HFFc6 (cell line): ENCODE data around the gene DIPK1A. TPM values are rescaled to one million over a fixed set of nuclear protein-coding genes. Genes with fewer than 3 reads are reported as not detected.
A peak's percentile ranks its signal among the peaks of the same experiment; 100 is the strongest.

Experiments used
- DNase-seq: peaks from one replicate; pipeline ENCODE4 v3.0.0-alpha.2; 2018
- H3K27ac Mint-ChIP-seq: 2 replicates; pipeline ENCODE4 v1.8.0; 2020; ENCODE audit warnings: mild to moderate bottlenecking, mixed read lengths
- H3K27me3 Mint-ChIP-seq: 2 replicates; pipeline ENCODE4 v1.8.0; 2021; ENCODE audit warnings: mild to moderate bottlenecking, moderate library complexity, mixed read lengths; ENCODE audit not compliant: insufficient read depth
- H3K36me3 Mint-ChIP-seq: 2 replicates; pipeline ENCODE4 v1.8.0; 2021; ENCODE audit warnings: low read depth, mixed read lengths
- H3K4me1 Mint-ChIP-seq: 2 replicates; pipeline ENCODE4 v1.8.0; 2020; ENCODE audit warnings: low read depth, mixed read lengths
- H3K4me3 Mint-ChIP-seq: 2 replicates; pipeline ENCODE4 v1.8.0; 2020; ENCODE audit warnings: mild to moderate bottlenecking, moderate library complexity, mixed read lengths
- H3K9me3 Mint-ChIP-seq: 2 replicates; pipeline ENCODE4 v1.8.0; 2020; ENCODE audit warnings: mild to moderate bottlenecking, mixed read lengths
- total RNA-seq, 6 experiments: library from RNA; stranded (reverse); fragmentation: NEBNext Ultra II Directional; extraction: Animal tissue kit (Norgen Biotek cat#: 25700); gene quantifications; 2 replicates in 1 of 6; 3 replicates in 5 of 6; pipeline ENCODE4 v1.2.3, GENCODE V29; 2021
- TF ChIP-seq, protein P1 (sequence below): fragments of 200-600 bp; sonication (generic); IDR thresholded peaks from 2 replicates; pipeline ENCODE4 v1.5.0; 2021; ENCODE audit warnings: antibody characterized with exemption, mild to moderate bottlenecking

DIPK1A gene
- total RNA-seq, 6 experiments from 2014 or later, result 18.9 to 24.5 (median 21.9) TPM

GRCh38 chr1:92858564-92859399 lies 102.5 kb downstream of the DIPK1A start:
- Mint-ChIP-seq H3K27me3 (no peaks in the 10 kb centered on the region), H3K27ac (no peak overlapping the region), H3K36me3 (no peaks in the 10 kb centered on the region), H3K9me3 (no peaks in the 10 kb centered on the region), H3K4me3 (peak overlapping the region; percentile 29; the same call in 1 of the 2 replicates), H3K4me1 (peaks cover 19% of the 10 kb centered on the region)
- TF ChIP-seq, protein P1, sequence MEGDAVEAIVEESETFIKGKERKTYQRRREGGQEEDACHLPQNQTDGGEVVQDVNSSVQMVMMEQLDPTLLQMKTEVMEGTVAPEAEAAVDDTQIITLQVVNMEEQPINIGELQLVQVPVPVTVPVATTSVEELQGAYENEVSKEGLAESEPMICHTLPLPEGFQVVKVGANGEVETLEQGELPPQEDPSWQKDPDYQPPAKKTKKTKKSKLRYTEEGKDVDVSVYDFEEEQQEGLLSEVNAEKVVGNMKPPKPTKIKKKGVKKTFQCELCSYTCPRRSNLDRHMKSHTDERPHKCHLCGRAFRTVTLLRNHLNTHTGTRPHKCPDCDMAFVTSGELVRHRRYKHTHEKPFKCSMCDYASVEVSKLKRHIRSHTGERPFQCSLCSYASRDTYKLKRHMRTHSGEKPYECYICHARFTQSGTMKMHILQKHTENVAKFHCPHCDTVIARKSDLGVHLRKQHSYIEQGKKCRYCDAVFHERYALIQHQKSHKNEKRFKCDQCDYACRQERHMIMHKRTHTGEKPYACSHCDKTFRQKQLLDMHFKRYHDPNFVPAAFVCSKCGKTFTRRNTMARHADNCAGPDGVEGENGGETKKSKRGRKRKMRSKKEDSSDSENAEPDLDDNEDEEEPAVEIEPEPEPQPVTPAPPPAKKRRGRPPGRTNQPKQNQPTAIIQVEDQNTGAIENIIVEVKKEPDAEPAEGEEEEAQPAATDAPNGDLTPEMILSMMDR, result peak; percentile 100
- DNase-seq, result peak; percentile 81

- H3K27ac Mint-ChIP-seq, result no peak overlapping the region
- DNase-seq, result no peak
- no peaks in the 10 kb centered on the region for H3K9me3 Mint-ChIP-seq
- peaks cover 17% of the 10 kb centered on the region for H3K4me1 Mint-ChIP-seq
- no peak overlapping the region for H3K4me3 Mint-ChIP-seq
- H3K36me3 Mint-ChIP-seq, result no peaks in the 10 kb centered on the region
- TF ChIP-seq, protein P1, result no peak
- no peaks in the 10 kb centered on the region for H3K27me3 Mint-ChIP-seq
These were observed 103.4 kb downstream of the DIPK1A start for GRCh38 chr1:92857817-92858216.

- no peak for DNase-seq
- Mint-ChIP-seq H3K36me3 (no peaks in the 10 kb centered on the region), H3K4me1 (peaks cover 10% of the 10 kb centered on the region), H3K4me3 (no peak overlapping the region), H3K27me3 (no peaks in the 10 kb centered on the region), H3K9me3 (no peaks in the 10 kb centered on the region), H3K27ac (no peak overlapping the region)
- TF ChIP-seq, protein P1, result no peak
These were observed 106.0 kb downstream of the DIPK1A start for GRCh38 chr1:92855236-92855635.

DNA sequence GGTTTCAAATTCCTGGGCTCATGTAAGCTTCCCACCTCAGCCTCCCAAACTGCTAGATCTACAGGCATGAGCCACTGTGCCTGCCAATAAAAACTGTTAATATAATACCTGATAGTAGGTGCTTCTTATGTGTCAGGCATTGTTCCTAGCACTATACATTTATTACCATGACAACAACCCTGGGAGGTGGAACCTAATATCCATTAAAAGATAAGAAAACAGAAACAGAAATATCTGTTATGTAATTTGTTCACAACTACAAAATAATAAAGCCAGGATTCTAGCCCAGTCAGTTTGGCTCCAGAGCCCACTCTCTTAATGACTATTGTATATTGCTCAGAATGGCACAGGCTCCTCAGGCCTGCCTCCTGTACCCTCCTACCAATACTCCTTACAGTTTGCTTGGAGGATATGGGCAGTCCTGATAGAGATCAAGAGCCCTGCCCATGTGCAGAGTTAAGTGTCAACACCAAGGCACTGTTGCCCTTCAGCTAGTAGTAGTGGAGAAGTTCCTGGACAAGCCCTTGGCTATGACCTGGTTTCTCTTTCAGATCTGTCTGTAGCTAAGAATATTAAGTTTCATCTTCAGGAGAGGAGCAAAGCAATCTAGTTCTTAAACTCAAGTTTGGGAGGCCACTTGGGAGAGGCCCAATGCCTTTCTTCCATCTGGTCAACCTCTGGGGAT lies 107.0 kb downstream of the DIPK1A start:
- H3K4me1 Mint-ChIP-seq, result peaks cover 7% of the 10 kb centered on the region
- no peaks in the 10 kb centered on the region for H3K27me3 Mint-ChIP-seq
- TF ChIP-seq, protein P1, result no peak
- no peak overlapping the region for H3K27ac Mint-ChIP-seq
- no peaks in the 10 kb centered on the region for H3K36me3 Mint-ChIP-seq
- no peak for DNase-seq
- no peak overlapping the region for H3K4me3 Mint-ChIP-seq
- H3K9me3 Mint-ChIP-seq, result no peaks in the 10 kb centered on the region

GRCh38 chr1:92853299-92853698 lies 108.0 kb downstream of the DIPK1A start:
- no peak overlapping the region for H3K4me3 Mint-ChIP-seq
- no peak for DNase-seq
- H3K9me3 Mint-ChIP-seq, result no peaks in the 10 kb centered on the region
- TF ChIP-seq, protein P1, result no peak
- no peaks in the 10 kb centered on the region for H3K36me3 Mint-ChIP-seq
- H3K27me3 Mint-ChIP-seq, result no peaks in the 10 kb centered on the region
- H3K4me1 Mint-ChIP-seq, result no peaks in the 10 kb centered on the region
- H3K27ac Mint-ChIP-seq, result no peak overlapping the region
